Endothelial cell of umbilical vein (primary cell): Measurements from ENCODE around the gene ASB1. TPM values are rescaled to one million over a fixed set of nuclear protein-coding genes. Genes with fewer than 3 reads are reported as not detected.

Experiments
- BruUV-seq: library from RNA; stranded (reverse); fragments of 400-500 nt; replicated peaks from 2 replicates; lab custom pipeline; 2021; lab: Mats Ljungman, UMichigan
- CTCF ChIA-PET: fragments of 300-600, 350-600 bp; sonication (Branson Sonifier 250); formaldehyde crosslinking; loops from one replicate; lab custom pipeline; 2021; ENCODE audit warnings: antibody characterized with exemption, inconsistent platforms; lab: Charles Lee
- POLR2A ChIA-PET: fragments of 300-600, 350-600 bp; sonication (Branson Sonifier 250); formaldehyde crosslinking; loops from one replicate; lab custom pipeline; 2021; ENCODE audit warnings: antibody characterized with exemption, inconsistent platforms; lab: Charles Lee
- DNase-seq: peaks from one replicate; pipeline ENCODE4 v3.0.0-alpha.2; 2011; ENCODE audit warnings: low read depth, low spot score
- FAIRE-seq: peaks from 2 replicates; lab custom pipeline; 2011; peaks lifted over from hg19 to GRCh38; lab: Jason Lieb, UNC
- H2AFZ ChIP-seq: 2 replicates; pipeline ENCODE4 v1.6.0; 2012; ENCODE audit warnings: low read depth, low read length, control low read depth, inconsistent platforms
- H3K27ac ChIP-seq: 2 replicates; pipeline ENCODE4 v1.5.1; 2011; ENCODE audit warnings: low read depth, mild to moderate bottlenecking, control low read depth, low read length, moderate library complexity; ENCODE audit not compliant: insufficient read depth
- H3K27me3 ChIP-seq, 2 experiments: 2 replicates each; pipeline versions ENCODE4 v1.6.0 to v1.6.1; 2011; ENCODE audit warnings: low read length in 2 of 2, mixed read lengths in 1 of 2; ENCODE audit not compliant: control insufficient read depth in 2 of 2, insufficient read depth in 2 of 2
- H3K36me3 ChIP-seq, 2 experiments: 2 replicates in 1 of 2; 3 replicates in 1 of 2; pipeline ENCODE4 v1.5.1; 2011; ENCODE audit warnings: low read length in 2 of 2, mild to moderate bottlenecking in 1 of 2, moderate library complexity in 1 of 2; ENCODE audit not compliant: control insufficient read depth in 2 of 2, insufficient read depth in 2 of 2; ENCODE audit errors: extremely low read depth in 1 of 2
- H3K4me1 ChIP-seq: 3 replicates; pipeline ENCODE4 v1.5.1; 2011; ENCODE audit warnings: mild to moderate bottlenecking, low read length; ENCODE audit not compliant: control insufficient read depth, insufficient read depth; ENCODE audit errors: extremely low read depth
- H3K4me2 ChIP-seq: 2 replicates; pipeline ENCODE4 v1.6.1; 2011; ENCODE audit warnings: low read length, control low read depth, mixed read lengths; ENCODE audit not compliant: insufficient read depth
- H3K4me3 ChIP-seq, 3 experiments: fragments of 200-600 bp in 1 of 3; sonication (generic), shearing (Covaris generic) in 1 of 3; replicated peaks in 1 of 3; 2 replicates each; pipeline ENCODE4 v1.5.1; 2011 to 2016; ENCODE audit warnings: control low read depth in 3 of 3, low read length in 3 of 3, mild to moderate bottlenecking in 2 of 3, inconsistent platforms in 1 of 3, low read depth in 1 of 3, moderate library complexity in 1 of 3; ENCODE audit not compliant: insufficient read depth in 1 of 3
- H3K79me2 ChIP-seq: 2 replicates; pipeline ENCODE4 v1.6.0; 2012; ENCODE audit warnings: low read length, inconsistent platforms; ENCODE audit not compliant: control insufficient read depth, insufficient read depth
- H3K9ac ChIP-seq: replicated peaks from 2 replicates; pipeline ENCODE3; 2011; ENCODE audit warnings: low read length, control low read depth; ENCODE audit not compliant: insufficient read depth; ENCODE audit errors: extremely low read depth
- H3K9me1 ChIP-seq: replicated peaks from 3 replicates; pipeline ENCODE4 v1.6.0; 2011; ENCODE audit warnings: mild to moderate bottlenecking, low read length; ENCODE audit not compliant: control insufficient read depth, insufficient read depth; ENCODE audit errors: extremely low read depth
- H3K9me3 ChIP-seq: replicated peaks from 2 replicates; pipeline ENCODE4 v1.5.1; 2012; ENCODE audit warnings: low read length, inconsistent platforms; ENCODE audit not compliant: control insufficient read depth, insufficient read depth
- H4K20me1 ChIP-seq: replicated peaks from 2 replicates; pipeline ENCODE3; 2011; ENCODE audit warnings: mild to moderate bottlenecking, low read length; ENCODE audit not compliant: control insufficient read depth, insufficient read depth; ENCODE audit errors: extremely low read depth
- CTCF ChIP-seq, 2 donors: IDR thresholded peaks; 1 replicate in 1 of 2; 2 replicates in 1 of 2; pipeline ENCODE4 v1.5.1; 2011; ENCODE audit warnings: low read length in 2 of 2, mild to moderate bottlenecking in 2 of 2, moderate library complexity in 2 of 2, control low read depth in 1 of 2, inconsistent platforms in 1 of 2, low read depth in 1 of 2; ENCODE audit not compliant: insufficient read depth in 1 of 2; ENCODE audit errors: extremely low read depth in 1 of 2
- EZH2 ChIP-seq: IDR thresholded peaks from 2 replicates; pipeline ENCODE4 v1.6.1; 2012; ENCODE audit warnings: borderline replicate concordance, low read depth, mild to moderate bottlenecking, moderate library complexity, low read length, inconsistent platforms; ENCODE audit not compliant: severe bottlenecking
- FOS ChIP-seq: IDR thresholded peaks from 2 replicates; pipeline ENCODE4 v1.6.1; 2011; ENCODE audit warnings: mild to moderate bottlenecking, low read length, moderate library complexity, borderline replicate concordance; ENCODE audit not compliant: insufficient read depth
- GATA2 ChIP-seq: IDR thresholded peaks from 2 replicates; pipeline ENCODE4 v1.7.0; 2011; ENCODE audit warnings: low read depth, mild to moderate bottlenecking, moderate library complexity, mixed read lengths, low read length; ENCODE audit not compliant: insufficient read length, insufficient read depth
- JUN ChIP-seq: IDR thresholded peaks from 2 replicates; pipeline ENCODE4 v1.6.1; 2011; ENCODE audit warnings: borderline replicate concordance, low read depth; ENCODE audit not compliant: insufficient read length, insufficient read depth
- MAX ChIP-seq: IDR thresholded peaks from 2 replicates; pipeline ENCODE4 v1.6.1; 2011; ENCODE audit not compliant: insufficient read depth, insufficient read length
- MYC ChIP-seq: IDR thresholded peaks from one replicate; pipeline ENCODE4 v1.6.1; 2011; ENCODE audit warnings: mild to moderate bottlenecking, low read depth, low read length
- POLR2A ChIP-seq: IDR thresholded peaks from 2 replicates; pipeline ENCODE4 v1.6.1; 2012; ENCODE audit warnings: low read depth, mild to moderate bottlenecking, control low read depth, low read length
- POLR2AphosphoS5 ChIP-seq: IDR thresholded peaks from 2 replicates; pipeline ENCODE4 v1.6.1; 2012; ENCODE audit warnings: low read depth, mild to moderate bottlenecking, control low read depth, low read length, moderate library complexity; ENCODE audit not compliant: insufficient read depth
- dilution Hi-C: fragments of 300-500 bp; cut with MboI; formaldehyde crosslinking; loops from one replicate; pipeline ENCODE4 v1.15.0; 2019; ENCODE audit warnings: low sequenced_read_pairs; ENCODE audit not compliant: extremely low pct_ligation_motif_present
- intact Hi-C: fragments of 100-400 bp; cut with micrococcal nuclease; formaldehyde crosslinking; loops from one replicate; pipeline ENCODE4 v1.10.0; 2022
- polyA plus RNA-seq, 4 experiments: library from polyadenylated mRNA; depleted of rRNA in 3 of 4; stranded (reverse) in 3 of 4; unstranded in 1 of 4; fragments of >200 nt; gene quantifications; 2 replicates each; pipeline versions ENCODE4 v1.2.1 to v1.2.3, GENCODE V29; 2011 to 2012; ENCODE audit warnings: missing spikeins in 1 of 4
- total RNA-seq: library from RNA; stranded (reverse); gene quantifications from 2 replicates; pipeline ENCODE4 v1.2.3, GENCODE V29; 2021

The ASB1 gene
- total and polyA plus RNA-seq, 2 donors (not counting 3 experiments of a cell fraction or from before 2014, with no cell fraction given) = 12.3 to 16.2 TPM

- no peaks in the 10 kb centered on the region for H3K4me1 ChIP-seq
- H3K9ac ChIP-seq = no peak overlapping the region
- H3K4me2 ChIP-seq = no peak overlapping the region
- H3K36me3 ChIP-seq = no peaks in the 10 kb centered on the region
- no peaks in the 10 kb centered on the region for H4K20me1 ChIP-seq
- H3K79me2 ChIP-seq = no peaks in the 10 kb centered on the region
- H3K9me3 ChIP-seq = no peaks in the 10 kb centered on the region
- DNase-seq (no peak), FAIRE-seq (no peak)
- dilution Hi-C loops = no loop called here
- H3K4me3 ChIP-seq = no peak overlapping the region
- intact Hi-C loops = no loop called here
- TF ChIP-seq CTCF (IDR thresholded peaks at IDR 0.05; ENCODE audit: extremely low read depth in 1 of 2, insufficient read depth in 1 of 2, low read depth in 1 of 2, low read length in 2 of 2) (no peak), GATA2 (no peak), JUN (no peak), FOS (no peak), POLR2A (no peak), POLR2AphosphoS5 (no peak), MAX (no peak), EZH2 (no peak), MYC (no peak)
- peaks cover 0 to 8% of the 10 kb centered on the region in 2 experiments for H3K27me3 ChIP-seq
- CTCF ChIA-PET = no interaction called here
- H2AFZ ChIP-seq = no peak overlapping the region
- no peaks in the 10 kb centered on the region for H3K9me1 ChIP-seq
- H3K27ac ChIP-seq = no peak overlapping the region
- no TSS peak for BruUV-seq
- POLR2A ChIA-PET = no interaction called here
Observed at GRCh38 chr2:238475034-238475433, 48.3 kb downstream of the ASB1 start.
